GM21737 (cell line): ENCODE measurements around the gene TOP3A.
A peak's percentile ranks its signal among the peaks of the same experiment; 100 is the strongest.

ENCODE experiments used
- ATAC-seq: cut with Tn5 transposase; IDR thresholded peaks from one replicate; pipeline ENCODE4 v1.9.1; 2021; ENCODE audit warnings: mild to moderate bottlenecking, moderate library complexity; ENCODE audit not compliant: unreplicated experiment

The TOP3A gene

DNA sequence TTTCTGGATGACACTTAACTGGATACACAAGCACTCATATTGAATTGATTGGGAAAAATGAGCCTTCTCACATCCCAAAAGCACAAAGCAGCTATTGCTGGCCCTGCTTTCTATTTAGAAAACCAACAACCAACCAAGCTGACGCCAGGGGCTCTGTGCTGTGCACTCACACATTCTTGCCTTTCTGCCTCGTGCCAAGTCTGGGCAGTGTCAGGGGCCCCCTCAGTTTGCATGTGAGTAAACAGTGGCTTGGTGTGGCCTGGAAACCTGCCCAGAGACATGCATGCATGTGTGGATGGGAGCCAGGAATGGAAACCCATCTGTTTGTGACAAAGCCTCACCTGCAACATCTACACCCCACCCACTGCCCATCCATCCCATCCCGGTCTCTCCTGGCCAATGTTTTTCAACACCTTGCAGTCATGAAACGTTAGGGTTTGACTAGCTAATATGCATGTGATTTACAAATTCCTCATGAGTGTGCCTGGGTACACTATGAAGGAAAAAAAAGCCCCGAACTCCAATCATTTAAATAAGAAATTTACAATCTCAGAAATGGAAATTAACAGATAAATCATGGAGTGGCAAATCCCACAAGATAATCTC lies 33.9 kb downstream of the TOP3A start:
- no peak for ATAC-seq

DNA sequence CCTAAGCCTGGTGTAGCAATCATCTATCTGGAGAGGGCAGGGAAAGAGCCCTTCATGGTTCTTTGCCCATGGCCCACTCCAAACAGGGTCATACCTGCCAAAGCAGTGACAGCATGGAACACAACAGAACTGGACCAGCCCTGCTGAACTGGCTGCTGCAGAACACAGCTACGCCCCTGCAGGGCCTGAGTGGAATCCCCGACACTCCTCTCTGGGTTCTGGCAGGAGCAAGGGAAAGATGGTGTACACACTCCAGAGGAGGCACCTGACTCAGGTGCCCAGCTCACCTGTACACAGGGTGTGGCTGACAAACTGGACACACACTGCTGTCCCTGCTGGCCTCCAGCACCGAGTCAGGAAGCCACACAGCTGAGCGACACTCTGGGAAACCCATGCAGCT lies 34.5 kb downstream of the TOP3A start:
- ATAC-seq, result no peak

DNA sequence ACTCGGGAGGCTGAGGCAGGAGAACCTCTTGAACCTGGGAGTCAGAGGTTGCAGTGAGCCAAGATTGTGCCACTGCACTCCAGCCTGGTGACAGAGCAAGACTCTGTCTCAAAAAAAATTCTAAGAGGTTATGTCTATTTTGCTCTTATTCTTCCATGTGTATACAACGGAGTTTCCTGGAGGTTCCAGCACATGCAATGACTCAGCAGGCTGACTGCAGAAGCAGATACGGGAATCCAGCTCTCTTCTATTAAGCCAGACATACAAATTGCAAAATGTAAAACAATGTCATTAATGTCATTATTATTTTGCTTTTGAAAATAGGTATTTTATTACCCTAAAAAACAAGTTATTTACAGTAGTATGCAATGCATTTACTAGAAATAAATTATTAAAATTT lies 35.9 kb downstream of the TOP3A start:
- ATAC-seq, result no peak

DNA sequence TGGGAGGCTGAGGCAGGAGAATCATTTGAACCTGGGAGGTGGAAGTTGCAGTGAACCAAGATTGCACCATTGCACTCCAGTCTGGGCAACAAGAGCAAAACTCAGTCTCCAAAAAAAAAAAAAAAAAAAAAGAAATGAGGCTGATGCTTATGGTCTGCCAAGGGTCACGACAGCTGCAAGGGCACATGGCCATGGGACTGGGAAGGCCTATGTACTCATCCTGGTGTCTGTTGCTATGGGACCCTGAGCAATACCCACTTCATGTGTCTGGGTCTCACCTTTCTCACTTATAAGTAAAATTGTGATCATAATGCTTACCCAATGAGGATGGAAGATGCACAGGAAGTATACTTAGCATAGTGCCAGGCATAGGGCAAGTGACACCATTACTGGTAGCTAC lies 37.7 kb downstream of the TOP3A start:
- no peak for ATAC-seq

DNA sequence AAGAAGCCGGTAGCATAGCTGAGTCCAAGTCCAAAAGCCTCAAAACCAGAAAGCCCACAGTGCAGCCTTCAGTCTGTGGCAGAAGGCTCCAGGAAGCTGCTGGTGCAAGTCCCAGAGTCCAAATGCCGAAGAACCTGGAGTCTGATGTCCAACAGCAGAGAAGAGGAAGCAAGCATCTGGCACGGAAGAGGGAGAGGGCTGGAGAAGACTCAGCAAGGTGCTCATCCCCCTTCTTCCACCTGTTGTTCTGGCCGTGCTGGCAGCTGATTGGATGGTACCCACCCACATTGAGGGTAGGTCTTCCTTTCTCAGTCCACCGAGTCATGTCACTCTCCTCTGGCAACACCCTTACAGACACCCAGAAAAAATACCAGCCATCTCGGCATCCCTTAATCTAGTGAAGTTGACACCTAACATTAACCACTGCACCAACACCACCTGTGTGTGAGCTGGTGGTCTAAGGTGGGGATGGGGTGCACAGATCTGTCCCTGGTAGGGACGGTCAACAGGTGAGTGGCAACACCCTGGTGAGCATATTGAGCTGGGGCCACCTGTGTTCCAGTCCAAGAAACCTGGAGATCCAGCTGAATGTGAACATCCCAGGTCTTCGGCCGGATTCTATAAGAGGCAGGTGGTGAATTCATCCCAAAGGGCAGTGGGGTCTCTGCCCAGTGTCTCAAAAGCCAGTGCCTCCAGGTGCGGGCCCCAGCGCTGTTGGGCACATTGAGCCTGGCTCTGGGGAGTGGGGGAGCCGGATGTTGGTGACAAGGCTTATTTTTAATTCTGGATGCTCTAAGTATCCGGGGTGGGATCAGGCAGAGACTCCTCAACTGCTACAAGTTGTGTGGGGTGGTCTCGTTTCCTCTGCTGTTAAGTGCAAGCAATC lies 44.5 kb downstream of the TOP3A start:
- ATAC-seq, result no peak

DNA sequence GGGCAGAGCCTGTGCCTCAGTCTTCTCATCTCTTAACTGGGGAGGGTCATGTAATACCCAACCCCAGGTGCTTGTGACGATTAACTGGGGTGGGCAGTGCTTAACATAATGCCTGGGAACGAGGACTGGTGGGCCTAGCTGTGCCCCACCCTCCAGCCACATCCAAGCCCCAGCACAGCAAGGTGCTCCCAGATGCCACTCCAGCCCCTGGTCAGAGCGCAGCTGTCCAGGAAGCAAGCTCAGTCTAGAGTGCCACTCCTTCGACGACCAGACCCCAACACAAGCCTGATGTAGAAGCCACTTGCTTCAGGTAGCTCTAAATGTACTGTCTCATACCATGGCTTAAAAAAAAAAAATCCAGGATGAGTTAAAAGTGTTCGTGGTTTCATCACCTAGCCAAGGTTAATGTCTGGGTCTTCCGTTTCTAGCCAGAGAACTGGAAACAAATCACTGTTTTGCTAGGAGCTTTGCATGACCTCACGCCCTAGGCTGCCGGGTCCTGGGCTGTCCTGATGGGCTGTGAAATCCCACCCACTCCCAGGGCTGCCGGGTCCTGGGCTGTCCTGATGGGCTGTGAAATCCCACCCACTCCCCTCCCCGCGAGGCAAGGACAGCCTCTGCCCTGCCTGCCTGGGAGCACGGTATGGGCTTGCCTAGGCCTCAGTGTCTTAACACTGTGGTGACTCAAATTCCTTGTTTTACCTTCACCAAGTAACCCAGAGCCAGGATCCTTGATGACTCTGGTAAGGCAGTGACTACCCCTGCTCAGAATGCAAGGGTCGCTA lies 46.7 kb downstream of the TOP3A start:
- ATAC-seq, result no peak

DNA sequence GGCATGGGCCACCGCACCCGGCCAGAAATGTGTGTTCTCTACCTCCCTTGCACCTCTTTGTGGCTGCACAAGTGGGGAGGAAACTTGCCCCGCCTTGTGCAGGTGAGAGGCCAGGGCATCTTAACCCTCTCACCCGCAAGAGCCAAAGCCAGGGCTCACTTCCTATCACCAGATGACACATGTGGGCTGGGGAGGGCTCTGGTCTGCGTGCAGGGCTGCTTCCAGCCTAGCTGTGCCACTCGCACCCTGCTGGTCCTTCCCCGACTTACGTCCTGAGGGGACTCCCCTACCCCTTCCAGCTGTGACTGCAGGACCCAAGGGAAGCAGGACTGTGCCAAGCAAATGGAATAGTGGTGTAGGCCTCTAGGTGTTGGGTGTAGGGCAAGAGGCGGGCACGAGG lies 47.4 kb downstream of the TOP3A start:
- no peak for ATAC-seq

DNA sequence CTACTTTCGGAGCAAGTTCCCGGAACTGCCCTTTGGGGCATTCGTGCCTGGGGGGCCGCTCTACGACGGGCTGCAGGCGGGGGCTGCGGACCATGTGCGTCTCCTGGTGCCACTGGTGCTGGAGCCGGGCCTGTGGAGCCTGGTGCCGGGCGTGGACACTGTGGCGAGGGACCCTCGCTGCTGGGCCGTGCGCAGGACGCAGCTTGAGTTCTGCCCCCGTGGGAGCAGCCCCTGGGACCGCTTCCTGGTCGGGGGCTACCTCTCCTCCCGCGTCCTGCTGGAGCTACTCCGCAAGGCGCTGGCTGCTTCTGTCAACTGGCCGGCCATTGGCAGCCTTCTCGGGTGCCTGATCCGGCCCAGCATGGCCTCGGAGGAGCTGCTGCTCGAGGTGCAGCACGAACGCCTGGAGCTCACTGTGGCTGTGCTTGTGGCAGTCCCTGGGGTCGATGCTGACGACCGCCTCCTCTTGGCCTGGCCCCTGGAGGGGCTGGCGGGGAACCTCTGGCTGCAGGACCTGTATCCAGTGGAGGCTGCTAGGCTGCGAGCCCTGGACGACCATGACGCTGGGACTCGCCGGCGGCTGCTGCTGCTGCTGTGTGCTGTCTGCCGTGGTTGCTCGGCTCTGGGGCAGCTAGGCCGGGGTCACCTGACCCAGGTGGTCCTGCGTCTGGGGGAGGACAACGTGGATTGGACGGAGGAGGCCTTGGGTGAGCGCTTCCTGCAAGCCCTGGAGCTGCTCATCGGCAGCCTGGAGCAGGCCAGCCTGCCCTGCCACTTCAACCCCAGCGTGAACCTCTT lies 50.7 kb downstream of the TOP3A start:
- ATAC-seq, result no peak

DNA sequence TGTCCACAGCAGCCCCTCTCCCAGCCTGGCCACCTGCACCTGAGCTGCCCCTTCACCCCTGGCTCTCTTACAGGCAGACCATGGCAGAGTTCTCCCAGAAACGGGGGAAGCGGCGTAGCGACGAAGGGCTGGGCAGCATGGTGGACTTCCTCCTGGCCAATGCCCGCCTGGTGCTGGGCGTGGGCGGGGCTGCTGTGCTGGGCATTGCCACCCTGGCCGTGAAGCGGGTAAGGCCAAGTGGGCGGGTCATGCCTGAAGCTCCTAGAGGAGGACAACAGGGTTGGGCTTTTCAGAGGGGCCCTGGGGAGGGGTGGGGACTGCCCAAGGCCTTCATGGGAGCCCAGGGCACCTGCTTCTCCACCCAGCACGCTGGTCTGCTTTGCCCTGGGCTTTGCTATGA lies 52.2 kb downstream of the TOP3A start:
- ATAC-seq, result no peak

DNA sequence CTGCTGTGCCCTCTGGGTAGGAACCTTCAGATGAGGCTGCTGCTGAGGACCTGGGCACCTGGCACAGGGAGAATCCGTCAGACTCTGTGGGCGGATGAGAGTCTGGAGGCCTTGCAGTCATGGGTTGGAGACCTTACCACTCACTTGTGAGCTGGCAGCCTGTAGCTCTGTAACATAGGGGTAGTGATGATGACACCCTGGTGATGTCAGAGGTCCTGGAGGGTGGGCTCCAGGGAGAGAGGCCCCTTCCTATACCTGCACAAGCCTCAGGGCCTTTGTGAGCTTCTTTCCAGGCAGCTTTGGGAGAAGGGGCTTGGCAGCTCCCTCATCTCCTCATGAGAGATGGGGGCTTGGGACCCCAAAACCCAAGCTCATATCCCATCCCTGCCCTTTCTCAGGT lies 52.7 kb downstream of the TOP3A start:
- ATAC-seq, result no peak

DNA sequence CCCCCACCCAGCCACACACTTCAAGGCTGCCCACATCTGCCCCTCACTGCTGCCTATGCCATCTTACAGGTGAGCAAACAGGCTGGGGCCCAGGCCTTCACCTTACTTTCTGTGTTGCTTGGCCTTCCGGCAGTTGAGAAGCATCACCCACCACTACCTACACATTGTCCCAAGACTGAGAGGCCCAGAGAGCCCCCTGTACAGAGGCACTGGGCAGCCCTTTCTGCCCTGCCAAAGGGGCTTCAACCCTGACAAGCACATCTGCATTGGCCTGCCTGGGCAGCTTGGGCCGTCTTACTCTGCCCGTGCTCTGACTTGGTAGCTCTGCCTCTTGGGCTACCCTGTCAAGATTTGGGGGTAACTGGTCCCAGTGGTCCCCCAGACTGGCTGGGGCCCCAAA lies 53.1 kb downstream of the TOP3A start:
- ATAC-seq, result no peak

DNA sequence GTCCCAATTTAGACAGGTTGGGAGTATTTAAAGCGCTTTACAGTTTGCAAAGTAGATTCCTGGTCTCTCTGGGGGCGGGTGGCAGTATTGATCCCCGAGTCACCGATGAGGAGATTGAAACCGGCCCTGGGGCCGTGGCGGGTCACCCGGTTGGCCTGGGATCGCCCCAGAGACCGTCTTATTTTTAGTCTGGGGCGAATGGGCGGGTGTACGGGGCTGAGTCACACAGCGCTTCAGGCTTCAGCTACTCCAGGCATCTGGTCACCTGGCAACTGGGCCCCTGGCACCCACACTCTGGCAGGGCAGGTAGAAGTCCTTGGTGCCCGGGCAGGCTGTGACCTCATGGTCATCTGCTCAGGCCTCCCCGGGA lies 53.7 kb downstream of the TOP3A start:
- no peak for ATAC-seq

DNA sequence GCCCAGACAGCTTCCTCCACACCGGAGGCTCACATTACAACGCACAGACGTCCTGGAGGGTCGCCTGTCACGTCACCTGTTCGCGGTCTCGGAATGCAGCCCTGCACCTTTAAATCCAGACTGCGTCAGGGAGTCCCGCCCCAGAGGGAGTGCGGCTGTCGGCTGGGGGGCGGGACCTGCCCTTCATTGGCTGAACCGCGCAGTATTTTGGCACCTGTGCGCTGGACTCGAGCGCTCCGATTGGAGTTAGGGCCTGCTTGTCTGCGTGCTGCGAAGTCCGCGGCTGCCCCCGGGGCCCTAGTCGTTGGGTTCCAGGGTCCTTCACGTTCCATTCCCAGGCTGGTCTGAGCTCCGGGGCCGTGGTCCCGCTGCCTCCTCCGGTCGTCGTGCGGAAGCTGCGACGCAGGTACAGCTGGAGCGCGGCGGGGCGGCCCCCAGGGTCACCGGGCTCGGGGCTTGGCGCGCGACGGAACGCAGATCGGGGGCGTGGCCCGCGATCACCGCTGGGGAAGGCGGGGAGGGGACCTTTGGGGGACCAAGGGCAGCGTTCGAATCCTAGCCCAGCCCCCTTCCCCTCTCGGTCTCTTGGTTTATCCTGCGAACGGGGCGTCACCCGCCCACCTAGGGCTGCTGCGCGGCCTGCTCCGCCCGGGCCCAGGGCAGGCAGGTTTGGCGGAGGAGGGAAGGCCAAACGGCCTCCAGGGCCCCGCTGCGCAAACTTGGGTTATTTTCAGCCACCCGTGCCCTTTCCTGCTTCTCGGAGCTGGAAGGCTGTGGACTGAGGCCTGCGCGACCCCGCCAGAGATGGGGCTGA lies 54.3 kb downstream of the TOP3A start, which contains the start of gene MIEF2:
TSS of gene MIEF2 (plus strand) at position 331 of the 814 bp plus-strand sequence. CDS start 2,059 bp downstream, outside the sequence.
- peak; percentile 71 for ATAC-seq

DNA sequence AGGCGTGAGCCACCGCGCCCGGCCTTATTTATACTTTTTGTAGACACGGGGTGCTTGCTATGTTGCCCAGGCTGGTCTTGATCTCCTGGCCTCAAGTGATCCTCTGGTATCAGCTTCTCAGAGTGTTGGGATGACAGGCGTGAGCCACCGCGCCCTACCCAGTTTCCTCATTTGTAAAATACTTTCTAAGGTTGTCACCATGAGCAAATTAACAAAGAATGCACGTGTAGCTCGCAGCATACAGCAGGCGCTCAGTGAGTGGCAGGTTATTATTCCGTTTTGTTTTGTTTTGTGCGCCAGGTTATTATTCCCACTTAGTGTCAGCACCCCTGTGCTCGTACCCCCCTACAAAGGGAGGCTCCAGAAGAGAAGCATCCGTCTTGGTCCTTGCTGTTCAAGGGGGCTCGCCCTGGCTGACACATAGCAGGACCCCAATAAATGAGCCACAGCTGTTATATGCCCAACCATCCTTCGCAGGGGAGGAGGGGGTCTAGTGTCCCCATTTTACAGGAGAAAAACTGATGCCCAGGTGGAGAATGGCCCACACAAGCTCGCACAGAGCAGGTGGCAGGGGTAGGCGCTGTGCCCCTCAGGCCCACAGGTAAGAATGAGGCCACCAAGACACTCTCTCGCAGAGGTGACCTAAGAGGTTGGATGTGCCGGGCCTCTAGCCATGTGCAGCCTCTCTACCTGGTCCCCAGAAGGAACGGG lies 55.0 kb downstream of the TOP3A start:
- peak; percentile 4 for ATAC-seq

DNA sequence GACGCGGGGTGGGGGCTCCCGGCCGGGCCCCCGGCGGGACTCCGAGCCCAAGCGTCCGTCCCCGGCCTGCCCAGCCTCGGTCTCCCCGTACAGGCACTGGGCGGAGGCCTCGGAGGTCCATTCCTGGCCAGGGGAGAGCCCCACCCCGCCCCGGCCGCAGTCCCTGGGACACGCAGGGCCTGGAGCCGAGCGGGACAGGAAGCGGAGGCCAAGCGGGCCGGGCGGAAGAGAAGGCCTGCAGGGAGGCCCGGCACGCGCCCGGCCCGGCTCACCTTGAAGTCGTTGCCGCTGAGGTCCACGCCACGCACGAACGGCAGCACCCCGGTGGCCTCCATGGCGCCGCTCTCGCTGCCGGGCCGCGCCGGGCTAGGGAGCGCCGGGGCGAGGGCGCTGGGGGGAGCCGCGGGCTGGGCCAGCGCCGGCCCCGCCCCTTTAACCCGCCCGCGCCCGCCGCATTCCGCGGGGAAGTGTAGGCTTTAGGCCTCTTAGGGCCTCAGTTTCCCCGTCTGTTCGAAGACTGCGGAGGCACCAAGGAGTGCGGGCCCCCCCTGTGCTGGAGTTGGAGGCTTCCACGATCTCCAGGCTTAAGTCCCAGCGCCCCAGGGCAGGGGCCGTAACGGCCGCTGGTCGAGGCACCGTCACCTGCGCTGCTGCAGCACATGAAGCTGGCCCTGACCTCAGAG lies 56.3 kb downstream of the TOP3A start, which contains the start of gene FLII:
TSS of gene FLII (minus strand) at position 383 of the 683 bp plus-strand sequence. CDS start at position 335, 48 bp downstream.
- peak; percentile 28 for ATAC-seq

DNA sequence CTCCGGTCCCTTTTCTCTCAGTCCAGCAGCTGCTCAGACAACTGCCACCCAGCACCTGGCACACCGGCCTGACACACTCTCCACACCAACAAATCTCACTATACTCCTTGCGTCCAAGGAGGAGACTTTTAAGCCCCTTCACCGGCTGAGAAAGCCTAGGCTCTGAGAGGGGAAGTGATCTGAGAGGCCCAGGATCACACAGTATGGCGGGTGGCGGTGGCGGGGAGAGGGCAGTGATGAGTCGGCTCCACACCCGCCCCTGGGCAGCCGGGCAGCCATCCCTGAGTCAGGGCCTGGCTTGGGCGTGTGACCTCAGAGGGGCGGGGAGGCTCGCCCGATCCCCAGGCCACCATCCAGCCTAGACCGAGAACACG lies 56.8 kb downstream of the TOP3A start:
- no peak for ATAC-seq

DNA sequence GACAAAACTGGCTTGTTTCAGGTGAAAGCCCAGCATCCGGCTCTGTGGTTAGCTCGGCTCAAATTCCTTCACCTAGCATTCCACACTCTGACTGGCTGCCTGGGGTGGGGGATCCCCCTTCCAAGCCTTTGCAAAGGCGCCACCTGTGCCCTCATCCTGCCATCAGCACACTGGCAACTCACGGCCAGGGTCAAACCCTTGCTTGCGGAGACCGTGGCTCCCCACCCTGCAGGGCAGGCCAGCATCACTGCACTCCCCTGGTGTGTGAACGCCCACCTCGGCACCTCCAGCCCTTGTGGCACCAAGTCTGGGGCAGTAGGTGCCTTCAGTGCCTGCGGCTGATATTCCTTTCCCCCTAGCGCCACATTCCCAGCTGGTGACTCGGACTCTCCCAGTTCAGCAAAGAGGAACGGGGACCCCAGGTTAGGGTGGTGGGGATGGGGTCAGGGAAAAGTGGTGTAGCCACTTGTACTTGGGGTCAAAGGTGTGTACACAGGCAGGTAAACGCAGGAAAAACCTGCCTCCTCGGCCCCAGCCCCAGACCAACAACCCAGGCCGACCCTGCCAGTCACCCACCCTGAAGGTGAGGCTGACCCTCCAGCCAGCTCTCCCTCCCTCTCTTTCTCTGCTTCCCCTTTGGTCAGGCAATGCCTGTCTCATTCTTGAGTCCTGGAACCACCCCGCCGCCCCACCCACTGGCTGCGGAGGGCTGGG lies 57.4 kb downstream of the TOP3A start:
- ATAC-seq, result no peak

DNA sequence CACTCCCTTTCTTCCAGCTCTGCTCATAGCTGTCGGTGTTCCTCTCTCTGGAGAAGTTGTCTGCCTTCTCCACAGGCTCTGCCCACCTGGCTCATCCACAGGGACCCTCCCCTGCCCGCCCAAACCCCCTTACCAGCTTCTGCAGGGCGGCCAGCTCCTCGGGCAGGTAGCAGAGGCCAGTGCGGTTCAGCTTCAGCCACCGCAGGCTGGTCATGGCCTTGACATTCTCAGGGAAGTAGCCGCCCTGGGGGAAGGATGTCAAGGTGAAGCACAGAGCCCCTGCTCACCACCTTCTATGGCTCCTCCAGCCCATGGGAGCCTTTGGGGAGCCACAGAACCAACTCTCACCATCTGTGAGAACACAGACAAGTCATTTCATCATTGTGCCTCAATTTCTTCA lies 58.0 kb downstream of the TOP3A start:
- no peak for ATAC-seq
